Cardiac fibroblast (primary cell): Measurements from ENCODE around the gene TMEM272.

Experiments
- DNase-seq, 2 donors: peaks; one replicate each; pipeline versions ENCODE4 v3.0.0 to v3.0.0-alpha.2; 2010; ENCODE audit warnings: low read depth in 2 of 2
- H3K4me3 ChIP-seq, 2 donors: replicated peaks in 1 of 2; 1 replicate in 1 of 2; 2 replicates in 1 of 2; pipeline ENCODE4 v1.5.1; 2011; ENCODE audit warnings: low read depth in 2 of 2, low read length in 2 of 2, mild to moderate bottlenecking in 2 of 2, moderate library complexity in 1 of 2
- TF ChIP-seq, protein P1 (sequence below): IDR thresholded peaks from one replicate; pipeline ENCODE4 v1.5.1; 2011; ENCODE audit warnings: low read depth, mild to moderate bottlenecking, low read length, inconsistent platforms

TMEM272 gene

GRCh38 chr13:51882570-51883225 is 37.7 kb upstream of the TMEM272 start:
- TF ChIP-seq, protein P1, sequence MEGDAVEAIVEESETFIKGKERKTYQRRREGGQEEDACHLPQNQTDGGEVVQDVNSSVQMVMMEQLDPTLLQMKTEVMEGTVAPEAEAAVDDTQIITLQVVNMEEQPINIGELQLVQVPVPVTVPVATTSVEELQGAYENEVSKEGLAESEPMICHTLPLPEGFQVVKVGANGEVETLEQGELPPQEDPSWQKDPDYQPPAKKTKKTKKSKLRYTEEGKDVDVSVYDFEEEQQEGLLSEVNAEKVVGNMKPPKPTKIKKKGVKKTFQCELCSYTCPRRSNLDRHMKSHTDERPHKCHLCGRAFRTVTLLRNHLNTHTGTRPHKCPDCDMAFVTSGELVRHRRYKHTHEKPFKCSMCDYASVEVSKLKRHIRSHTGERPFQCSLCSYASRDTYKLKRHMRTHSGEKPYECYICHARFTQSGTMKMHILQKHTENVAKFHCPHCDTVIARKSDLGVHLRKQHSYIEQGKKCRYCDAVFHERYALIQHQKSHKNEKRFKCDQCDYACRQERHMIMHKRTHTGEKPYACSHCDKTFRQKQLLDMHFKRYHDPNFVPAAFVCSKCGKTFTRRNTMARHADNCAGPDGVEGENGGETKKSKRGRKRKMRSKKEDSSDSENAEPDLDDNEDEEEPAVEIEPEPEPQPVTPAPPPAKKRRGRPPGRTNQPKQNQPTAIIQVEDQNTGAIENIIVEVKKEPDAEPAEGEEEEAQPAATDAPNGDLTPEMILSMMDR, result no peak
- no peak for DNase-seq
- H3K4me3 ChIP-seq, result no peak overlapping the region

DNA sequence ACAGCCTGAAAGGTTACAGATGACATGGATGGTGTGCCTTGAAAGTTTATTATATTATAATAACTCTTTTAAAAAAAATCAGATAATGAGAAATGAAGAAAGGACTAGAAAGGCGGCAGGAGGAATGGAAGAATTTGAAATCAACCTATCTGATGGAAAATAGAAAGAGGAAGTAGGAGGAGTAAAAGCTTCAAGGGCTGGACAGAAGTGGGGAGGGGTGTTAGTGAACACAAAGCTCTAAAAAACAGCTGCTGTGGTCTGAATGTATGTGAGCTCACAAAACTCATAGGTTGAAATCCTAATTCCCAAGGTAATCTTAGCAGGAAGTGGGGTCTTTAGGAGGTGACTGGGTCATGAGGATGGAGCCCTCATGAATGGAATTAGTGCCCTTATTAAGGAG is 36.3 kb upstream of the TMEM272 start:
- TF ChIP-seq, protein P1, result no peak
- no peak for DNase-seq
- no peak overlapping the region for H3K4me3 ChIP-seq

DNA sequence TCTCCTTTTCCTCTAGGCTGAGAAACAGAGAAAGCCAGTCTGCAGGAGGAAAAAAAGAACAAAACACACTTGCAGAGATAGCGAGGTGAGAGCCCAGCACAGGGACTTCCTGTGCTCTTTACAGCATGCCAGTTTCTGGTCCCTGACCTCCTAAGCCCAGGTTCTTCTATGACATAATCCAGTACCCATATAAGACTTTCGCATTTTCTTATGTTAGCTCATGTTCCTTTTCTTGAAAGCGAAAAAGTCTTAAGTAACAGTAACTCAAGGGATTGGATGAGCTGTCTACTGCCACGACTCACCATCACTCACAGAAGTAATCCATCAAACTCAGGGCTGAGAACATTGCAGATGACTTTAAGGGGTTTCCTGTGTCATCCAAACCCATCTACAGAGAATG is 34.2 kb upstream of the TMEM272 start:
- TF ChIP-seq, protein P1, result no peak
- DNase-seq, result no peak
- no peak overlapping the region for H3K4me3 ChIP-seq

DNA sequence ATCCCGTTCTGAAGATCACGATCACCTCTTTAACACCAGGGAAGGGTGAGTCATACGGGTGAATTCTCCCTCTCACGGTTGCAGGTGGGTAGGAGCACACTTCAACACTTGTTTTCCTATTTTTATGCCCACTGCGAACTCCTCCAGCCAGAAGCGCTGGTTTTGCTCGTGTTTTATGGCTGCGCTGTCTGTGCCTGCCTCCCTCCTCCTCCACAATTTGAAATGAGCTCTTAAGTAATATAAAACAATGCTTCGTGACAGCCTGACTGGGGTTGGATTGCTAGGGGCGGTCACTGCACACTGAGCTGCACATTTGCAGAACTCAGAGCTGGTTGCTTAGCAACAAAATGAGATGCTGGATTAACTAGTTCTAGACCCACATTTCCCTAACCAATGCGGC is 29.7 kb upstream of the TMEM272 start:
- DNase-seq, result no peak
- TF ChIP-seq, protein P1, result no peak
- H3K4me3 ChIP-seq, result no peak overlapping the region

- TF ChIP-seq, protein P1, result no peak
- H3K4me3 ChIP-seq, result no peak overlapping the region
- DNase-seq, result no peak
Observed at GRCh38 chr13:51873837-51874236, 28.9 kb upstream of the TMEM272 start.

GRCh38 chr13:51873117-51873798 is 28.3 kb upstream of the TMEM272 start:
- H3K4me3 ChIP-seq, result no peak overlapping the region
- no peak for DNase-seq
- TF ChIP-seq, protein P1, result no peak
